Measurements from ENCODE around the gene RNGTT.

The RNGTT gene

GRCh38 chr6:88596801-88597200, 366.6 kb downstream of the RNGTT start:
- TF ChIP-seq CTCF (IDR thresholded peaks at IDR 0.05; ENCODE audit: extremely low read depth, missing control alignments) = no peak
- no peak for DNase-seq (ENCODE audit: low spot score)

DNA sequence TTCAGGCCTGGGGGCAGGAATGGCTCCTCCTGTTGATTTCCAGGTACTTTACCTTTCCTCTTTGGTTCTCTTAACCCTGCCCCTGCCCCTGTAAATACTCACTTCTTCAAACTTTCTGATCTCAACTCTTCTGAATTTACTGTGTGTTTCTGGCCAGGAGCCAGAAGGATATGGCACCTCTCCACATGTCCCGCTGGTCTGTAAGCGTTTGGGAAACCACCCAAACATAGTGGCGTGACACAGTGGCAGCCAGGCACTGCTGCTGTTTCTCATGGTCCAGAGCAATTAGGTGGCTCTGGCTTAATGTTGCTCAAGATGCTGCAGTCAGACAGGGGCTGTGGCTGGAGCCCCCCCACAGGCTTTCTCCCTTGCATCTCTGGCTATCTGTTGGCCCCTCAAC, 374.5 kb downstream of the RNGTT start:
- TF ChIP-seq CTCF (IDR thresholded peaks at IDR 0.05; ENCODE audit: extremely low read depth, missing control alignments) = no peak
- DNase-seq (ENCODE audit: low spot score) = no peak

GRCh38 chr6:88587150-88587520, 376.3 kb downstream of the RNGTT start:
- no peak for TF ChIP-seq CTCF (IDR thresholded peaks at IDR 0.05; ENCODE audit: extremely low read depth, missing control alignments)
- no peak for DNase-seq (ENCODE audit: low spot score)

DNA sequence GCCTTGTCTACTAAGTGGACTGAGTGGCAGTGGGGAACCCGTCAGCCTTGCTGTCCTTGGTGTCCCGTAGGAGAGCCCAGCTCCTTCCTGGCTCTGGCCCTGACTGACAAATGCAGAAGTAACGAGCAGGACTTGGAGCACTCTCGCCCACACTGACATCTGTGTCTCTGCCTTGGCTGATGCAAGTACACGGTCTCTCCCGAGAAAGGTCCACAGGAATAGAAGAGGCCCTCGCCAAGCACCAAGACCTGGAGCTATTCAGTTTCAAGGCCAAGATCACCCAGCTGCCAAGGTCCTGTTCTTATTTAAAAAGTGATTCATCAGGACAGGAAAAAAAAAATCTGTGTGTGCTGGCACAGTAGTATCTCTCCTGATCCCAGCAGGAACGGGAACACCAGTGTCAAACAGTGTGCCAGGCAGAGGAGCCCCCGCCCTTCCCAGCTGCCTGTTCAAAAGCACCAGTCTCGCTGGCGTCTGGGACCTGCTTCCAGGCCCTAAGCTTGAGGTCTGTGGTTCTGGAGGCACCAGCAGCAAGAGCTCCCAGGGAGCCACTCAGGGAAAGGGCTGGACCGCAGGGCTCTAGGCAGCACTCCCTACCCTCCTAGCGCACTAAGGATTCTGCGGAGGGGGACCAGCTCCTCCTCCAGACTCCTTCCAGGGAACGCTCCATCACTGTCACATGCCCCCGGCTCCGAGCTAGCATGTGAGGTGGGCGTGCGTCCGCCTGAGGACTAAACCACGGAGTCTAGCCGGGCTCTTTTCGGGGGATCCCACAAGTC, 376.9 kb downstream of the RNGTT start:
- DNase-seq (ENCODE audit: low spot score) = no peak
- TF ChIP-seq CTCF (IDR thresholded peaks at IDR 0.05; ENCODE audit: extremely low read depth, missing control alignments) = no peak

- no peak for TF ChIP-seq CTCF (IDR thresholded peaks at IDR 0.05; ENCODE audit: extremely low read depth, missing control alignments)
- DNase-seq (ENCODE audit: low spot score) = no peak
Observed at GRCh38 chr6:88585276-88585692, 378.1 kb downstream of the RNGTT start.

DNA sequence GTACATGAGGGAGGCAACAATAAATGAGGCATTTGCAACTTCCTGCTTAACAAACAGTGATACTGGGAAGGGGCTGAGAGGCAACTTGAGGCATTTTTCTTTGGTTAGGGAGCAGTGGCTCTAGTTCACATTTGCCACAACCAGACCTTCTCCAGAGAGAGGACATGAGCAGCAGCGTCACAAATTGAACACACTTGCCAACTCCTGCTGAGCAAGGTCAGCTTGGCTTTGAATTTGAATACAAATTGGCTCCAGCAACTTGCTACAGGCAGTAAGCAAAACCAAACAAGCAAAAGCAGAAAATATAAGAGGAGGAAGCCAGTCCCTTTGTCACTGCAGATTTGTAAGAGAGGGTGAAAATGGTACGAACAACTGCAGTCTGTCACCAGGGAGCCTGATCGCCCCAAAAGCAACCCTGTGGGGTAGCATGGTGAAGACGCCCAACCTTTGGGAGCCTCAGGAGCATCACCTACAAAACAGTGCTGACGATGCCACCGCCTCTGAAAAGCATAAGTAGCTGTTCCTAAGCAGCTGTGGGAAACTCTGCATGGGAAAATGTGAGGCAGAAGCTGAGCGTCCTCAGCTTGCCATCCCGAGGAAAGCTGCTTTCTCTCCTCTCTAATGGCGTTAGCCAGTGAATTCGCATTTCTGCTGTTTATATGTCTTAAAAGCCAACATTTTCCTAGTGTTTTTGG, 378.7 kb downstream of the RNGTT start:
- no peak for DNase-seq (ENCODE audit: low spot score)
- no peak for TF ChIP-seq CTCF (IDR thresholded peaks at IDR 0.05; ENCODE audit: extremely low read depth, missing control alignments)

- no peak for DNase-seq (ENCODE audit: low spot score)
Observed at GRCh38 chr6:88577461-88577860, 386.0 kb downstream of the RNGTT start.

More at GRCh38 chr6:88577461-88577860, 386.0 kb downstream of the RNGTT start:
- no peak for TF ChIP-seq CTCF (IDR thresholded peaks at IDR 0.05; ENCODE audit: extremely low read depth, missing control alignments)

Data from GM20000 (cell line).